Measurements from ENCODE around the gene ANXA2R. TPM values are rescaled to one million over a fixed set of nuclear protein-coding genes. Genes with fewer than 3 reads are reported as not detected.

The ANXA2R gene
- total RNA-seq, 1 donor from 2014 or later: 0.26 TPM

GRCh38 chr5:43007246-43007910 is 32.7 kb downstream of the ANXA2R start:
- Histone ChIP-seq H3K27me3 (ENCODE audit: control insufficient read depth, insufficient read depth, low read length) (no peaks in the 10 kb centered on the region), H3K36me3 (ENCODE audit: control insufficient read depth, insufficient read depth, low read length) (no peaks in the 10 kb centered on the region), H3K4me3 (ENCODE audit: low read depth, low read length) (peak overlapping the region; percentile 34)
- DNase-seq (ENCODE audit: low read depth) (peak; percentile 90), FAIRE-seq (no peak)
- TF ChIP-seq, protein P1, sequence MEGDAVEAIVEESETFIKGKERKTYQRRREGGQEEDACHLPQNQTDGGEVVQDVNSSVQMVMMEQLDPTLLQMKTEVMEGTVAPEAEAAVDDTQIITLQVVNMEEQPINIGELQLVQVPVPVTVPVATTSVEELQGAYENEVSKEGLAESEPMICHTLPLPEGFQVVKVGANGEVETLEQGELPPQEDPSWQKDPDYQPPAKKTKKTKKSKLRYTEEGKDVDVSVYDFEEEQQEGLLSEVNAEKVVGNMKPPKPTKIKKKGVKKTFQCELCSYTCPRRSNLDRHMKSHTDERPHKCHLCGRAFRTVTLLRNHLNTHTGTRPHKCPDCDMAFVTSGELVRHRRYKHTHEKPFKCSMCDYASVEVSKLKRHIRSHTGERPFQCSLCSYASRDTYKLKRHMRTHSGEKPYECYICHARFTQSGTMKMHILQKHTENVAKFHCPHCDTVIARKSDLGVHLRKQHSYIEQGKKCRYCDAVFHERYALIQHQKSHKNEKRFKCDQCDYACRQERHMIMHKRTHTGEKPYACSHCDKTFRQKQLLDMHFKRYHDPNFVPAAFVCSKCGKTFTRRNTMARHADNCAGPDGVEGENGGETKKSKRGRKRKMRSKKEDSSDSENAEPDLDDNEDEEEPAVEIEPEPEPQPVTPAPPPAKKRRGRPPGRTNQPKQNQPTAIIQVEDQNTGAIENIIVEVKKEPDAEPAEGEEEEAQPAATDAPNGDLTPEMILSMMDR (IDR thresholded peaks at IDR 0.05; ENCODE audit: insufficient read depth, low read length, severe bottlenecking): no peak

DNA sequence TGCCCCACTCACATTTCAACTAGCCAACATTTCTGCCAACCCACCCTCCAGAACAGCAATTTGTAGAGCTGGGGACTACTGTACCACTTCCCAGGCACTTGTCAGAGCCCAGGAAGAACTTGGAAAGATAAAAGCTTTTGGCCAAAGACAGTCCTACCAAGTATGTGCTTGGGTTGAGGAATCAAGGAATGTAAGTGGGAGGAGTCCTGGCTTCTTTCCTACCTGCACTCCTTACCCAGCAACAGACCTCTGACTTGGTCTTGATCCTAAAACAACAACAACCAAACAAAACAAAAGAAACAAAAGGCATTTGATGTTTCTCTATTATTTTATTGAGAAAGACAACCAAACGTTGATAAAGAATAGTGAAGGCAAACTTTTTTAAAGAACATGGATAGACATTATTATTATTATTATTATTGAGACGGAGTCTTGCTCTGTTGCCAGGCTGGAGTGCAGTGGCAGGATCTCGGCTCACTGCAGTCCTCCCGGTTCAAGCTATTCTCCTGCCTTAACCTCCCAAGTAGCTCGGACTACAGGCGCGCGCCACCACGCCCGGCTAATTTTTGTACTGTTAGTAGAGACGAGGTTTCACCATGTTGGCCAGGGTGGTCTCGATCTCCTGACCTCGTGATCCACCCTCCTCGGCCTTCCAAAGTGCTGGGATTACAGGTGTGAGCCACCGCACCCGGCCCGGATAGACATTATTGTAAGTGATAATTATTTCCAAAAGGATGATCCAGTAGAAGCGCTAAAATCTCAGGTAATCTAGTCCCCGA is 33.5 kb downstream of the ANXA2R start:
- FAIRE-seq: no peak

DNA sequence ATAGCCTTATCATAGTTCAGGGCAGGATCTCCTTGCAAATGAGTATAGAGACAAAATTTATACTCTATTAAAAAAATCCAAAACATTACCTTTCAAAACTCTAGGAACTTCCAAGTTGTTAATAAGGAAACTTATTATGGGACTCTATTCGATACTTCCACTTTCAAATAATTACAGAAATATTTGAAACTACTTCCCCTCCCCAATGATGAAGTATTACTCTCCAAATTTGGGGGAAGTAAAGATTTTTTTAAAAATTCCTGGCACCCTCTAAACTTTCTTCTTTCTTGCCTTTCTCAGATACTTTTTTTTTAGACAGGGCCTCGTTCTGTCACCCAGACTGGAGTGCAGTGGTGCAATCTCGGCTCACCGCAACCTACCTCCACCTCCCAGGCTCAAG is 35.1 kb downstream of the ANXA2R start:
- no peak overlapping the region for H3K4me3 ChIP-seq (ENCODE audit: low read depth, low read length)
- no peaks in the 10 kb centered on the region for H3K27me3 ChIP-seq (ENCODE audit: control insufficient read depth, insufficient read depth, low read length)
- TF ChIP-seq, protein P1 (IDR thresholded peaks at IDR 0.05; ENCODE audit: insufficient read depth, low read length, severe bottlenecking): no peak
- DNase-seq (ENCODE audit: low read depth) (no peak), FAIRE-seq (no peak)
- H3K36me3 ChIP-seq (ENCODE audit: control insufficient read depth, insufficient read depth, low read length): no peaks in the 10 kb centered on the region

More for the DNA sequence above, 33.5 kb downstream of the ANXA2R start:
- no peaks in the 10 kb centered on the region for H3K27me3 ChIP-seq (ENCODE audit: control insufficient read depth, insufficient read depth, low read length)
- TF ChIP-seq, protein P1 (IDR thresholded peaks at IDR 0.05; ENCODE audit: insufficient read depth, low read length, severe bottlenecking): no peak
- H3K4me3 ChIP-seq (ENCODE audit: low read depth, low read length): no peak overlapping the region
- no peak for DNase-seq (ENCODE audit: low read depth)
- no peaks in the 10 kb centered on the region for H3K36me3 ChIP-seq (ENCODE audit: control insufficient read depth, insufficient read depth, low read length)

DNA sequence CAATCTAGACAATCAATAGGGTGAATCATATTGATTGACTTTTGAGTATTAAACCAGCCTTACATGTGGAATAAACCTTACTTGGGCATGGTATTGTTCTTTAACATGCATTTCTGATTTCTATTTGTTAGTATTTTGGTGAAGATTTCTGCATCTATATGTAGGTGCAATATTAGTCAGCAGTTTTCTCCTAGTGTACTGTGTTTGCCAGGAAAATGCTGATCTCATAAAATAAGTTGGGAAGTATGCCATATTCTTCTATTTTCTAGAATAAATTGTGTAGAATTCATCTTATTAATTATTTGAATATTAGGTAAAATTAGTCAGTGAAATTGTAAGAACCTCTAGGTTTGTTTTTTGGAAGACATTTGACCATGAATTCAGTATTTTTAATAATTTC is 38.4 kb downstream of the ANXA2R start:
- no peak overlapping the region for H3K4me3 ChIP-seq (ENCODE audit: low read depth, low read length)
- no peaks in the 10 kb centered on the region for H3K27me3 ChIP-seq (ENCODE audit: control insufficient read depth, insufficient read depth, low read length)
- DNase-seq (ENCODE audit: low read depth) (no peak), FAIRE-seq (no peak)
- TF ChIP-seq, protein P1 (IDR thresholded peaks at IDR 0.05; ENCODE audit: insufficient read depth, low read length, severe bottlenecking): no peak
- H3K36me3 ChIP-seq (ENCODE audit: control insufficient read depth, insufficient read depth, low read length): no peaks in the 10 kb centered on the region

GRCh38 chr5:43000914-43001313 is 39.2 kb downstream of the ANXA2R start:
- H3K27me3 ChIP-seq (ENCODE audit: control insufficient read depth, insufficient read depth, low read length): no peaks in the 10 kb centered on the region
- FAIRE-seq (no peak), DNase-seq (ENCODE audit: low read depth) (no peak)
- peak overlapping the region; percentile 28 for H3K4me3 ChIP-seq (ENCODE audit: low read depth, low read length)
- no peaks in the 10 kb centered on the region for H3K36me3 ChIP-seq (ENCODE audit: control insufficient read depth, insufficient read depth, low read length)
- TF ChIP-seq, protein P1 (IDR thresholded peaks at IDR 0.05; ENCODE audit: insufficient read depth, low read length, severe bottlenecking): no peak
